Adrenal gland (tissue), 12 donors: ENCODE results near the gene NEIL1. TPM values are rescaled to one million over a fixed set of nuclear protein-coding genes. Genes with fewer than 3 reads are reported as not detected.

Source experiments
- DNase-seq, 7 donors: peaks; one replicate each; pipeline ENCODE4 v3.0.0-alpha.2; 2019 to 2020
- H3K27ac ChIP-seq, 5 donors: fragments of 200-600 bp; sonication (generic) in 4 of 5; 1 replicate in 3 of 5; 2 replicates in 2 of 5; pipeline versions ENCODE4 v1.5.1 to v1.8.0; 2016 to 2020; ENCODE audit warnings: mild to moderate bottlenecking in 1 of 5
- H3K27me3 ChIP-seq: fragments of 200-600 bp; 2 replicates; pipeline ENCODE4 v1.8.0; 2021
- H3K36me3 ChIP-seq, 2 donors: fragments of 200-600 bp; replicated peaks in 1 of 2; 1 replicate in 1 of 2; 2 replicates in 1 of 2; pipeline versions ENCODE4 v1.5.1 to v1.8.0; 2018 to 2022
- H3K4me1 ChIP-seq, 2 donors: fragments of 200-600 bp; replicated peaks in 1 of 2; 1 replicate in 1 of 2; 2 replicates in 1 of 2; pipeline versions ENCODE4 v1.5.1 to v1.8.0; 2018 to 2021
- H3K4me3 ChIP-seq, 4 donors: fragments of 200-600 bp; sonication (generic) in 3 of 4; one replicate each; pipeline ENCODE4 v1.5.1; 2016 to 2018
- H3K9me3 ChIP-seq, 3 donors: fragments of 200-600 bp; sonication (generic) in 1 of 3; replicated peaks in 1 of 3; 1 replicate in 2 of 3; 2 replicates in 1 of 3; pipeline versions ENCODE4 v1.5.1 to v1.8.0; 2016 to 2021
- CTCF ChIP-seq, 6 experiments: fragments of 450-650 bp in 4 of 6; fragments of 200-600 bp in 2 of 6; sonication (generic) in 1 of 6; IDR thresholded peaks; 1 replicate in 5 of 6; 2 replicates in 1 of 6; pipeline versions ENCODE4 v1.5.1 to v1.8.0; 2016 to 2021; ENCODE audit warnings: antibody characterized with exemption in 6 of 6, mild to moderate bottlenecking in 2 of 6, moderate library complexity in 1 of 6
- POLR2A ChIP-seq, 2 donors: fragments of 450-650 bp; IDR thresholded peaks; one replicate each; pipeline ENCODE4 v1.6.1; 2017; ENCODE audit warnings: antibody characterized with exemption in 2 of 2, mild to moderate bottlenecking in 2 of 2, moderate library complexity in 1 of 2
- WGBS, 4 donors: extraction: QIAGEN DNeasy Blood & Tissue Kit in 2 of 4; methylation state at CpG; one replicate each; pipeline versions ENCODE4 v1.1.5 to v1.1.7; 2013 to 2017; 5-methylcytosine and 5-hydroxymethylcytosine counted together
- intact Hi-C, 2 donors: fragments of 100-400 bp; cut with DNase I; formaldehyde crosslinking; loops; one replicate each; pipeline versions ENCODE4 v1.14.1 to v1.15.0; 2022 to 2023
- polyA plus RNA-seq, 3 donors: library from polyadenylated mRNA; stranded (reverse); fragments of 200-250 nt in 2 of 3; fragments of 350-450 nt in 1 of 3; fragmentation: Illumina TruSeq in 1 of 3; extraction: RNeasy Lipid Tissue Mini Kit (QIAGEN cat#74804) in 1 of 3; gene quantifications; one replicate each; pipeline ENCODE4 v1.2.3, GENCODE V29; 2013 to 2014
- total RNA-seq, 9 donors: library from RNA; depleted of rRNA in 4 of 9; stranded (reverse); fragments of >200 nt in 4 of 9; fragments of 120-200 nt in 1 of 9; fragmentation: NEBNext Ultra II Directional in 1 of 9; extraction: Animal tissue kit (Norgen Biotek cat#: 25700) in 1 of 9; gene quantifications; one replicate each; pipeline versions ENCODE4 v1.1.0 to v1.2.4, GENCODE V29; 2013 to 2023
- donor health status: healthy with polysubstance abuse.
- donor health status: Bipolar disorder and iron deficiency.
- donor health status: DM: yes; HTN: yes; CAD: no.
- donor health status: DM: no; HTN: no; CAD: no.
- donor health status: DM: no; HTN: no; CAD: no.
- donor health status: DM: yes; HTN: yes; CAD: no.

Gene NEIL1
- total and polyA plus RNA-seq, 12 donors: 6.3 to 208 (median 61.2) TPM

DNA sequence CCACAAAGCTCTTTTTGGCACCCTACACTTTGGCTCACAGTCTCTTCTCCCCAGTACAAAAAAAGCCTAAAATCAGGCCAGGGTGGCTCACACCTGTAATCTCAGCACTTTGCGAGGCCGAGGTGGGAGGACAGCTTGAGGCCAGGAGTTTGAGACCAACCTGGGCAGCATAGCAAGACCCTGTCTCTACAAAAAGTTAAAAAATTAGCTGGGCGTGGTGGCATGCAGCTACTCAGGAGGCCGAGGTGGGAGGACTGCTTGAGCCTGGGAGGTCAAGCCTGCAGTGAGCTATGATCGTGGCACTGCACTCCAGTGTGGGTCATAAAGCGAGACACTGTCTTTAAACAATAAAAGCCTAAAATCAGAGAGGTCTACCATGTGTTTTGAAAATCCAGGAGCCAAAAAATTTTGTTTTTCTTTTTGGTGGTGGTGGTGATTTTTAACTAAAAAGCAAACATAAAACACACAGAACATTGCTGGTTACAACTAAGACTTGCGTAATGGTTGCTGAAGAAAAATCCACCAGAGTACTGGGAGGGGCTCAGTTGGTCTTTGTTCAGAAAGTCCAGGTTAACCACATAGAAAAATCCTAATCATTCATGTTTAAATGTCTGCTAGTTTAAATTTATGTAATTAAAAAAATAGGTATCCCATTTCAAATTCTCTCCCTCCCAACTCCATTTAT is 23.2 kb downstream of the NEIL1 start:
- peaks cover 7 to 20% of the 10 kb centered on the region in 2 donors for H3K4me1 ChIP-seq
- H3K4me3 ChIP-seq: no peak overlapping the region
- 88 to 96% (median 95%) methylated on average over 7 of the region's 7 CpGs for WGBS, 4 donors
- TF ChIP-seq CTCF (IDR thresholded peaks at IDR 0.05) (no peak), POLR2A (IDR thresholded peaks at IDR 0.05) (no peak)
- no peak for DNase-seq
- intact Hi-C loops: loop anchor here in 1 of 2 donors (10.0 kb wide), 1 partner anchor 75 kb away; no protein-coding TSS in a partner anchor
- H3K9me3 ChIP-seq: no peaks in the 10 kb centered on the region
- H3K27me3 ChIP-seq: no peaks in the 10 kb centered on the region
- H3K36me3 ChIP-seq: peaks cover 0 to 65% of the 10 kb centered on the region in 2 donors
- peak overlapping the region in 2 of 5 donors; percentile 97 to 98 for H3K27ac ChIP-seq

- no peak for TF ChIP-seq CTCF (IDR thresholded peaks at IDR 0.05)
- TF ChIP-seq POLR2A (IDR thresholded peaks at IDR 0.05): no peak
- intact Hi-C loops: loop anchor here in 1 of 2 donors (10.0 kb wide), 1 partner anchor 73 kb away; no protein-coding TSS in a partner anchor
- 73 to 95% (median 89%) methylated on average over 1 of the region's 1 CpG for WGBS, 4 donors
- Histone ChIP-seq H3K27ac (no peak overlapping the region), H3K27me3 (no peaks in the 10 kb centered on the region), H3K4me3 (no peak overlapping the region), H3K4me1 (peaks cover 7 to 20% of the 10 kb centered on the region in 2 donors), H3K9me3 (no peaks in the 10 kb centered on the region), H3K36me3 (peaks cover 0 to 62% of the 10 kb centered on the region in 2 donors)
- DNase-seq: no peak
Observed at GRCh38 chr15:75371486-75371885, 24.6 kb downstream of the NEIL1 start.

- H3K27me3 ChIP-seq: no peaks in the 10 kb centered on the region
Observed at GRCh38 chr15:75371901-75372688, 25.3 kb downstream of the NEIL1 start.

More at GRCh38 chr15:75371901-75372688, 25.3 kb downstream of the NEIL1 start:
- intact Hi-C loops: loop anchor here in 1 of 2 donors (10.0 kb wide), 1 partner anchor 73 kb away; no protein-coding TSS in a partner anchor
- Histone ChIP-seq H3K9me3 (no peaks in the 10 kb centered on the region), H3K36me3 (peaks cover 0 to 56% of the 10 kb centered on the region in 2 donors), H3K27ac (no peak overlapping the region), H3K4me3 (no peak overlapping the region), H3K4me1 (peaks cover 7 to 19% of the 10 kb centered on the region in 2 donors)
- DNase-seq: no peak
- WGBS, 4 donors: 90 to 95% (median 93%) methylated on average over 11 of the region's 11 CpGs
- TF ChIP-seq POLR2A (IDR thresholded peaks at IDR 0.05): no peak
- TF ChIP-seq CTCF (IDR thresholded peaks at IDR 0.05): no peak
